VCaP (cell line): ENCODE data around the gene NUP35.

Source experiments
- H3K27ac ChIP-seq: fragments of 450-650 bp; 2 replicates; pipeline ENCODE4 v1.5.1; 2017
- TF ChIP-seq, protein P1 (sequence below): fragments of 450-650 bp; conservative IDR thresholded peaks from 2 replicates; pipeline ENCODE4 v1.5.1; 2017; ENCODE audit warnings: mild to moderate bottlenecking, moderate library complexity

The NUP35 gene

DNA sequence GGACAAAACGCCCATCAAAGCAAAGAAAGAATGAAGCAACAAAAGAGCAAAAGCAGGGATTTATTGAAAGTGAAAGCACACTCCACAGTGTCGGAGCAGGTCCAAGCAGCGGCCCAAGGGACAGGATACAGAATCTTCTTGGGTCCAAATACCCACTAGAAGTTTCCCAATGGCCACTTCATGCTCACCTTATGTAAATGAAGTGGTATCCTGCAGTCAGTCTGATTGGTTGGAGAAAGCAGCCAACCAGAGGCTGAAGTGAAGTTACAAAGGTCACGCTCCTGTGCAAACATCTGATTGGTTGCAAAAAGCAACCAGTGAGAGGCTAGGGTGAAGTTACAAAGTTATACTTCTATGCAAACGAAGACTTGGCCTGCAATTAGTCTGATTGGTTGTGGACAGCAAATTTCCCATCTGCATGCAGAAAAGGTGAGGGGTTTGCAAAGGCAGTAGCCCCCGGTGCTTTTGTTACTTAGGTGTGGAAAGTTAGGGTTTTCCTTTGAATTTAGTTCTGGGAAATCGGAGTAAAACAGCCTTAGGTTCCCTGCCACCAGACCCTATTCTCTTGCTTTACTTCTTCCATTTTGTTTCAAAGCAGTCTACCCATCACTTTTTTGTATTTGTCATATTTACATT is 32.8 kb upstream of the NUP35 start:
- TF ChIP-seq, protein P1, sequence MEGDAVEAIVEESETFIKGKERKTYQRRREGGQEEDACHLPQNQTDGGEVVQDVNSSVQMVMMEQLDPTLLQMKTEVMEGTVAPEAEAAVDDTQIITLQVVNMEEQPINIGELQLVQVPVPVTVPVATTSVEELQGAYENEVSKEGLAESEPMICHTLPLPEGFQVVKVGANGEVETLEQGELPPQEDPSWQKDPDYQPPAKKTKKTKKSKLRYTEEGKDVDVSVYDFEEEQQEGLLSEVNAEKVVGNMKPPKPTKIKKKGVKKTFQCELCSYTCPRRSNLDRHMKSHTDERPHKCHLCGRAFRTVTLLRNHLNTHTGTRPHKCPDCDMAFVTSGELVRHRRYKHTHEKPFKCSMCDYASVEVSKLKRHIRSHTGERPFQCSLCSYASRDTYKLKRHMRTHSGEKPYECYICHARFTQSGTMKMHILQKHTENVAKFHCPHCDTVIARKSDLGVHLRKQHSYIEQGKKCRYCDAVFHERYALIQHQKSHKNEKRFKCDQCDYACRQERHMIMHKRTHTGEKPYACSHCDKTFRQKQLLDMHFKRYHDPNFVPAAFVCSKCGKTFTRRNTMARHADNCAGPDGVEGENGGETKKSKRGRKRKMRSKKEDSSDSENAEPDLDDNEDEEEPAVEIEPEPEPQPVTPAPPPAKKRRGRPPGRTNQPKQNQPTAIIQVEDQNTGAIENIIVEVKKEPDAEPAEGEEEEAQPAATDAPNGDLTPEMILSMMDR: no peak
- H3K27ac ChIP-seq: no peak overlapping the region

DNA sequence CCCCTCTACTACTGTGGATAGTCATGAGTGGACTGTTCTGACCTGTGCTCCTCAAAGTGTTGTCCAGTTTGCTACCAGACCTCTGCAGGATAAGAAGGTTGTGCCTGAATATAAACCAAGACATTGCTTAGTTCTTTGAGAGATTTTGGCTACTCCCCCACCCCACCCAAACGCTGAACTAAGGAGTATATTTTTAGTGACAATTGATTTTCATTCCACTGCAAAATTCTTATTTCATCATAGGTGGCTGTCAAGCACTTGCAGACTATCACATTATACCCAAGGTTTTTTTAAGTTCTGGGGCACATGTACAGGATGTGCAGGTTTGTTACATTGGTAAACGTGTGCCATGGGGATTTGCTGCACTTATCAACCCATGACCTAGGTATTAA is 32.3 kb upstream of the NUP35 start:
- TF ChIP-seq, protein P1: no peak
- no peak overlapping the region for H3K27ac ChIP-seq

DNA sequence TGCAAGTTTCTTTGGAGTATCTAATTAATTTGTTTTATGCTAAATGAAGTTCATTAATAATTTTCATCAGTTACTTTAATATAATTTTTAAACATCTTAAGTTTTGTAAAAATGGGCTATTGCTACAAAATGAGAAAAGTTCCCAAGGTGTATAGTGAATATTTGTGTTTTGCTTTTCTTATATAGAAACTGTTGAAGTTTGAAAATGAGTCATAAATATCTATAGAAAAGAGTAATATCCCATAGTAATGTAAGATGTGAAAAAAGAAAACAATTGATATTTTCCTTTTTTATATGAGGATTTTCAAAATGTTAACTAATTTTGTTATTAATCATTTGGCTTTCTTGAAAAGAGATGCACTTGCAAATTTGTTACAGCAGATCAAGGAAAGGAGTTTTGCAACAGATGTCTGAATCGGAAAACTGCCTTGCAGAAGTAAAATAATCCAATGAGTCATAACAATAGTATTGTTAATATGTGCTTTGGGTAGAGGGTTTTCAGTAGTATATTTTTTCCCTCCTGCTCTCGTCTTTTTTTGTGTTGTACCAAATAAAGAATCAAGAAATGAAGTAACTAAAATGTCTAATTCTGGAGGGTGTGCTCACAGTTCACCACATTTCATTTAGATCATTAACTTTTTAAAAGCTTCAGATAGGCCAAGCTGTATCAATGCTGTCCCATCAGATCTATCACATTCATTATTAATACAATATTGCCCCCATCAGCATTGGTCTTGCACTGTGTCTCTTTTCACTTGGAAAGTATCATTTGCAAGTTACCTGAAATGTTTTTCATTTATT is 30.2 kb upstream of the NUP35 start:
- H3K27ac ChIP-seq: no peak overlapping the region
- TF ChIP-seq, protein P1: peak; percentile 60

DNA sequence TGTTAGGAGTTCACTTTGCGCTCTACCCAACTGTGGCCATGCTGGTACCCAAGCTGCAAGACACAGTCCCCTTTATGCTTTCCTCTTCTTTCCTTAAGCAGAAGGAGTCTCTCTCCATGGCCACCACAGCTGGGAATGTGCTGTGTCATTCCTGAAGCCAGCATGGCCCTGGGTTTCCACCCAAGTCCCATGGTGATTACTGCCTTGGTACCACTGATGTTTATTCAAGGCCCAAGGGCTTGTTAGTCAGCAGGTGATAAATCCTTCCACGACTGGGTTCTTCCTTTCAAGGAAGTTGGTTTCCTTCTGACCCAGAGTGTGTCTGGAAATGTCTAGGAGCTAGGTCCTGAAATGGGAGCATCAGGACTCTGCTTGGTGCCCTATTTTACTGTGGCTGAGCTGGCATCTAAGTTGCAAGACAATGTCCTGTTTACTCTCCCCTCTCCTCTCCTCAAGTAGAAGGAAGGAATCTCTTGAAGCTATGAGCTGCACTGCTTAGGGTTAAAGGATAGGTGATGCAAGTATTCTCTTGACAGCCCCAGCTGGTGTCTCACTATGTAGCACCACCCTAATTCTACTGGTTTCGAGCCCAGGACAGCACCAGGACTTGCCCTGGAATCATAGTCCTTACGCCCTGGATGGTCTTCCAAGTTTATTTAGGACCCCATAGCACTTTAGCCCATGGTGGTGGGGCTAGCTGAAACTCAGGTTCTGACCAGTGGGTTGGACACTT is 18.7 kb upstream of the NUP35 start:
- H3K27ac ChIP-seq: no peak overlapping the region
- TF ChIP-seq, protein P1: no peak

DNA sequence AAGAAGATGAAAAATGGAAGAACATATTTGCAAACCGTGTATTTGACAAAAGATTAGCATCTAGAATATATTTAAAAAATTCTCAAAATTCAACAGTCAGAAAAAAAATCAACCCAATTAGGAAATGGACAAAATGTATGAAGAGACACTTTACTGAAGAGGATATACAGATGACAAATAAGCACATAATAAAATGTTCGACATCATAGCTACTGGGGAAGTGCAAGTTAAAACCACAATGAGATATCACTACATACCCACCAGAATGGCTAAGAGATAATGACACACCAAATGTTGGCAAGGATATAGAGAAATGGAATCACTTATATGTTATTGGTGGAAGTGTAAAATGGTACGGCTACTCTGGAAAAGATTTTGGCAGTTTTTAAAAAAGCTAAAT is 11.7 kb upstream of the NUP35 start:
- no peak overlapping the region for H3K27ac ChIP-seq
- TF ChIP-seq, protein P1: no peak

DNA sequence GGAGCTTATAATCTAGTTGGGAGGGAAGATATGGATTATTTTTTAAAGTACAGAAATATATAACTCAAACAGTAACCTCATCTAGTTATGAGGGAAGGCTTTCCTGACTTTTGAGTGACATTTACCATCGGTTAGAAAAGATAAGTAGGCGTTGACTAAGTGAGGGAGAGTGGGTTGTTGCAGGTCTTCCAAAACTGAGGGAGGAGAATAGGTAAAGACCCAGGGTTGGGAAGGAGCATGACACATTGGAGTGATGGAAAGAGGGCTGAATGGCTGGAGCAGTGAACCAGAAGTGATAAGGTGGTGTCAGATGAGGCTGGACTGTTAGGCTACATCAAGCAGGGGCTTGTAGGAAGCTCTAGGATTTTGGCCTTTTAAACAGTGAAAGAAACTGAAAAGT is 10.6 kb upstream of the NUP35 start:
- TF ChIP-seq, protein P1: no peak
- no peak overlapping the region for H3K27ac ChIP-seq

DNA sequence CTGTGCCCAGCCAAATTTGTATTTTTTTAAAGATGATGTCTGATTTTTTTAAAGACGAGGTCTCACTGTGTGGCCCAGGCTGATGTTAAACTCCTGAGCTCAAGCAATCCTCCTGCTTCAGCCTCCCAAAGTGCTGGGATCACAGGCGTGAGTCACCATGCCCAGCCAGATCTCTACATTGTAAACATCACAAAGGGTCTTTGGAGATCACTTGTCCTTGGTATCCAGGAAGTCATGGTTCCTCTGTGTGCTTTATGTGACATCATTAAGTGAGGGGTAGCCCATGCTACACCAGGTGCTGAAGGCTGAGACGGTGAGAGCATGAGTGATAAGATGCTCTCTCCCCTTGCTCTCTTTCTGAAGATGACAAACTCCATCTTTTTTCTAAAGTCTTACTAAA is 7.0 kb upstream of the NUP35 start:
- H3K27ac ChIP-seq: no peak overlapping the region
- TF ChIP-seq, protein P1: no peak
